Omental fat pad (tissue), 4 donors: ENCODE data around the gene RHO. TPM values are rescaled to one million over a fixed set of nuclear protein-coding genes. Genes with fewer than 3 reads are reported as not detected.

Experiments used
- ATAC-seq: fragments of 150-250 bp; one replicate; pipeline ENCODE4 v1.9.1; 2016; ENCODE audit warnings: mild to moderate bottlenecking, moderate library complexity; ENCODE audit not compliant: low FRiP score
- DNase-seq: peaks from one replicate; pipeline ENCODE4 v3.0.0-alpha.2; 2019; ENCODE audit warnings: low spot score
- CTCF ChIP-seq, 3 donors: fragments of 450-650 bp; IDR thresholded peaks; one replicate each; pipeline ENCODE4 v1.5.1; 2016 to 2017; ENCODE audit warnings: antibody characterized with exemption in 3 of 3, mild to moderate bottlenecking in 3 of 3, moderate library complexity in 2 of 3
- total RNA-seq, 4 donors: library from RNA; depleted of rRNA; stranded (reverse); fragments of >200 nt; gene quantifications; one replicate each; pipeline ENCODE4 v1.1.0, GENCODE V29; 2016

Gene RHO
- total RNA-seq, 4 donors from 2014 or later: 0.28 TPM; not detected in 3

GRCh38 chr3:129553719-129554118 lies 25.3 kb downstream of the RHO start:
- TF ChIP-seq CTCF (IDR thresholded peaks at IDR 0.05): no peak
- DNase-seq (no peak), ATAC-seq (no peak)

- DNase-seq (no peak), ATAC-seq (no peak)
- no peak for TF ChIP-seq CTCF (IDR thresholded peaks at IDR 0.05)
These were observed 26.1 kb downstream of the RHO start for GRCh38 chr3:129554356-129555152.

- TF ChIP-seq CTCF (IDR thresholded peaks at IDR 0.05): no peak
- no peak for DNase-seq
- no peak for ATAC-seq
These were observed 26.7 kb downstream of the RHO start for GRCh38 chr3:129555153-129555550.

- no peak for TF ChIP-seq CTCF (IDR thresholded peaks at IDR 0.05)
- no peak for DNase-seq
- ATAC-seq: no peak
These were observed 27.3 kb downstream of the RHO start for GRCh38 chr3:129555616-129556357.

- ATAC-seq (no peak), DNase-seq (no peak)
- no peak for TF ChIP-seq CTCF (IDR thresholded peaks at IDR 0.05)
These were observed 27.9 kb downstream of the RHO start for GRCh38 chr3:129556358-129556695.

GRCh38 chr3:129556890-129557547 lies 28.6 kb downstream of the RHO start:
- ATAC-seq (peak; percentile 2), DNase-seq (no peak)
- TF ChIP-seq CTCF (IDR thresholded peaks at IDR 0.05): no peak
